ENCODE results near the gene CAMK2A. TPM values are rescaled to one million over a fixed set of nuclear protein-coding genes. Genes with fewer than 3 reads are reported as not detected.

CAMK2A gene
- total RNA-seq, 2 donors from 2014 or later: 0.23 to 0.29 TPM

GRCh38 chr5:150208187-150209098 lies 81.1 kb downstream of the CAMK2A start:
- intact Hi-C loops (cut with DNase I): no loop called here

GRCh38 chr5:150206779-150207115 lies 82.8 kb downstream of the CAMK2A start:
- intact Hi-C loops (cut with DNase I): no loop called here
- DNase-seq (ENCODE audit: low spot score): no peak

More at GRCh38 chr5:150208187-150209098, 81.1 kb downstream of the CAMK2A start:
- DNase-seq (ENCODE audit: low spot score): no peak

GRCh38 chr5:150206098-150206778 lies 83.3 kb downstream of the CAMK2A start:
- intact Hi-C loops (cut with DNase I): no loop called here

GRCh38 chr5:150204590-150204960 lies 85.0 kb downstream of the CAMK2A start:
- DNase-seq (ENCODE audit: low spot score): no peak
- intact Hi-C loops (cut with DNase I): no loop called here

More at GRCh38 chr5:150206098-150206778, 83.3 kb downstream of the CAMK2A start:
- no peak for DNase-seq (ENCODE audit: low spot score)

GRCh38 chr5:150203832-150204589 lies 85.6 kb downstream of the CAMK2A start:
- intact Hi-C loops (cut with DNase I): no loop called here

GRCh38 chr5:150202501-150202900 lies 87.1 kb downstream of the CAMK2A start:
- intact Hi-C loops (cut with DNase I): no loop called here
- DNase-seq (ENCODE audit: low spot score): no peak

More at GRCh38 chr5:150203832-150204589, 85.6 kb downstream of the CAMK2A start:
- DNase-seq (ENCODE audit: low spot score): no peak

- DNase-seq (ENCODE audit: low spot score): no peak
- intact Hi-C loops (cut with DNase I): no loop called here
Measured at GRCh38 chr5:150197476-150197875, 92.1 kb downstream of the CAMK2A start.

GRCh38 chr5:150196986-150197385 lies 92.6 kb downstream of the CAMK2A start:
- intact Hi-C loops (cut with DNase I): no loop called here

GRCh38 chr5:150196514-150196913 lies 93.1 kb downstream of the CAMK2A start:
- intact Hi-C loops (cut with DNase I): no loop called here
- no peak for DNase-seq (ENCODE audit: low spot score)

More at GRCh38 chr5:150196986-150197385, 92.6 kb downstream of the CAMK2A start:
- no peak for DNase-seq (ENCODE audit: low spot score)

GRCh38 chr5:150195736-150196485 lies 93.7 kb downstream of the CAMK2A start:
- DNase-seq (ENCODE audit: low spot score): no peak
- intact Hi-C loops (cut with DNase I): no loop called here

- intact Hi-C loops (cut with DNase I): no loop called here
- no peak for DNase-seq (ENCODE audit: low spot score)
Measured at GRCh38 chr5:150192462-150192861, 97.1 kb downstream of the CAMK2A start.

- DNase-seq (ENCODE audit: low spot score): no peak
- intact Hi-C loops (cut with DNase I): no loop called here
Measured at GRCh38 chr5:150190987-150191386, 98.6 kb downstream of the CAMK2A start.

GRCh38 chr5:150190503-150190979 lies 99.0 kb downstream of the CAMK2A start:
- intact Hi-C loops (cut with DNase I): no loop called here
- DNase-seq (ENCODE audit: low spot score): no peak

- intact Hi-C loops (cut with DNase I): no loop called here
- DNase-seq (ENCODE audit: low spot score): no peak
Measured at GRCh38 chr5:150189728-150190502, 99.7 kb downstream of the CAMK2A start, which contains the start of gene SLC6A7. Gene SLC6A7 (plus strand): TSS chr5:150190062. CDS start chr5:150190328, 266 bp downstream.

GRCh38 chr5:150189326-150189725 lies 100.2 kb downstream of the CAMK2A start:
- intact Hi-C loops (cut with DNase I): no loop called here
- DNase-seq (ENCODE audit: low spot score): no peak

- no peak for DNase-seq (ENCODE audit: low spot score)
- intact Hi-C loops (cut with DNase I): no loop called here
Measured at GRCh38 chr5:150188146-150188842, 101.3 kb downstream of the CAMK2A start.

- intact Hi-C loops (cut with DNase I): no loop called here
- DNase-seq (ENCODE audit: low spot score): no peak
Measured at GRCh38 chr5:150186897-150187296, 102.7 kb downstream of the CAMK2A start.

GRCh38 chr5:150186137-150186536 lies 103.4 kb downstream of the CAMK2A start:
- no peak for DNase-seq (ENCODE audit: low spot score)
- intact Hi-C loops (cut with DNase I): no loop called here

Data from posterior vena cava (tissue), 2 donors.